T47D (cell line): Measurements from ENCODE around the gene AKAP8L.

Experiments
- DNase-seq, 2 experiments: peaks; one replicate each; pipeline versions ENCODE4 v3.0.0 to v3.0.0-alpha.2; 2011 to 2012; ENCODE audit warnings: low read depth in 1 of 2, low spot score in 1 of 2
- JUND ChIP-seq: IDR thresholded peaks from 2 replicates; pipeline ENCODE4 v1.6.1; 2012; ENCODE audit warnings: low read depth
- in situ Hi-C: cut with HindIII; loops from 2 replicates; pipeline ENCODE4 v1.10.0; 2016; ENCODE audit warnings: low sequenced_read_pairs, low pct_unique_long_range_greater_than_20kb

The AKAP8L gene

DNA sequence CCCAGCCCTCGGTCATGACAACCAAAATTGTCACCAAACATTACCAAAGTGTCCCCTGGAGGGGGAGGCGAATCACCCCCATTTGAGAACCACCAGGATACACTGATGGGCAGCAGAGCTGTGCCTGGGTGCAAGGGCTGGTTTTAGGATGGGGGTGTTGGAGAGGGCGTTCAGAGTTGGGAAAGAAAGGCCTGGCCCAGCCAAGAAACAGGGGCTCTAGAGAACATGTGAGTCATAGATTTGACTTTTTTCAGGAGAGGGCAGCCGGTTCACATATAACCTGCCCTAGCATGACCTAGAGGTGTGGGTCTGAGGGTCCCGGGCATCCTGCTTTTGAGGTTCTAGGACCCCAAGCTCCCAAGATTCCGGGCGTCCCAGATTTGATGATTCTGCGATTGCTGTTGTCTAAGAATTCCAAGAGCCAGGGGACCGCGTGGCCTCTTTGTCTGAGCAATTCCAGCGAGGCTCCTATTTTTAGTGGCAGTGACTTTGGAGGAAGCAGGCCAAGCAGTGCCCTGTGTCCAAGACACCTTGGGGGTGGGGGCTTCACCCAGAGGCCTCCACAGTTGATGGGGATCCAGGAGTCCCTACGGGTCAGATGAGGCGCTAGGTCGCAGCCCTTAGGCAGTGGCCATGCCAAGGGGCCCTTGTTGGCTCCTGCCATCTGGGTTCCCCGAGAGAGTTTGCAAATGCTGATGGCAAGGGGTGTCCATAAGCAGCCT lies 25.9 kb upstream of the AKAP8L start:
- no peak for TF ChIP-seq JUND
- DNase-seq: no peak
- in situ Hi-C loops: no loop called here

- DNase-seq: no peak
- no peak for TF ChIP-seq JUND
- in situ Hi-C loops: no loop called here
Observed at GRCh38 chr19:15443838-15444237, 25.1 kb upstream of the AKAP8L start.

- in situ Hi-C loops: no loop called here
- no peak for TF ChIP-seq JUND
- no peak for DNase-seq
Observed at GRCh38 chr19:15443325-15443724, 24.5 kb upstream of the AKAP8L start.

DNA sequence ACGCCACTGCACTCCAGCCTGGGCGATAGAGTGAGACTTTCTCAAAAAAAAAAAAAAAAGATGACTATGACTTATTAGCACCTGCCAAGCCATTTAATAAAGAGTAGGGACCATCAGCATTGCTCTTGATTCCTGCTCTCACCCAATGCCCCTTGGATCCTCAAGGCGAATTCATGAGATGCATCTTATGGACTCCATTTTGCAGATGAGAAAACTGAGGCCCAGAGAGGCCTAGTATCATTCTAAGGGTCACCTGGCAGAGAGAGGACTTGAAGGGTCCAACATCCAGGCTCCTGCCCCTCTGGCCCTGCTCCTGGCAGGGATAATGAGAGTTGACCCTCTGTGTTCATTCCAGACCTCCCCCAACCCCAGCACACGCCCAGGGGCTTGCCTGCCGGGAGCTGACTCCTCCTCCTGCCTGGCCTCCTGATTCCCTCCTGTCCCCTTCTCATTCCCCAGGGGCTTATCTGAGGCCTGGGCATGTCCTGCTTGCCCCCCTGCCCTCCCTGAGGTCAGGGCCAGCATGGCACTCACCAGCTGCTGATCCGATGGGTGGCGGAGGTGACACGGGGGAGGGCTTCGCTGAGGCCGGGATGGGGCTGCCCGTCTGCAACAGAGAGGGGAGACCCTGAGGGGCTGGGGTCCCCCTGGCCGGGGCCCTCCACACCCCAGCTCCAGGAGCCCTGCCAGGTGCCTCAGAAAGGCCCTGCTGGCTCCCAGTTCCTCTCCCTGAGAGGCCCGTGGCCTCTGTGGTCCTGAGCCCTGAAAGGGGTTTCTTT lies 23.5 kb upstream of the AKAP8L start:
- DNase-seq: no peak
- no peak for TF ChIP-seq JUND
- in situ Hi-C loops: no loop called here

- DNase-seq: peak in 1 of 2 experiments; percentile 24
- in situ Hi-C loops: no loop called here
- TF ChIP-seq JUND: no peak
Observed at GRCh38 chr19:15441317-15441716, 22.5 kb upstream of the AKAP8L start.

DNA sequence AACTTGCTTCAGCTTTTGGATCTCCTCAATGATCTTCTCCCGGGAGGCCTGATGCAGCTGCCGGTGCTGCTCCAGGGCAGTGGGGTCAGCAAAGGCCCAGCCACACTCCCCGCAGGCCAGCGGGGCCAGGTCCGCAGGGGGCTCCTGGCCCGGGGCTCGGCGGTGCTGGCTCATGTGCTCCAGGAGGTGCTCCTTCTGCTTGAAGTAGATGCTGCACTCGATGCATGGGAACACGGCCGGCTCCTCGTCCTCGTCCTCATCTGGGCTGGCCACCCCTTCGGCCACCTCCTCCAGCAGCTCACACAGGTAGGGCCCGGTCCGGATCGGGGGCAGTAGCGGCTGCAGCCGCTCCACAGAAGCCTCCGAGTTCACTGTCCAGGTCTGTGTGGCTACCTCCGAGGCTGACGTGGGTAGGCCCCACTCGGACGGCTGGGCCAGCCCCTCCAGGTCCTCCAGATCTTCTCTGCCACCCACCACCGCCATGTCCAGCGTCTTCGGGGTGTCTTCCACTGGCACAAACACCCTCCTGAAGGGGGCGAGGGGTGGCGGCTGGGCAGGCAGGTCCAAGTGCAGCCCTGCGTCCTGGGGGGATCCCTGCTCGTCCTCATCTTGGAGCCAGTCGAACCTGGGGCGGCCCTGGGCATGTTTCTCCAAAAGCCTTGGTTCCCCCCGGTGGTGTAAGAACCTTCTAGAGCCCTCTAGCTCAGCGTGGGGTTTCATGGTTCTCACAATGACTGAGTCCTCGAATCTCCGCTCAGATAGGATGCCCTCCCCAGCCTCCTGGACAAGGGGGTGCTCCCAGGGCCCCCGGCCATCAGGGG lies 21.2 kb upstream of the AKAP8L start:
- no peak for TF ChIP-seq JUND
- in situ Hi-C loops: no loop called here
- no peak for DNase-seq

DNA sequence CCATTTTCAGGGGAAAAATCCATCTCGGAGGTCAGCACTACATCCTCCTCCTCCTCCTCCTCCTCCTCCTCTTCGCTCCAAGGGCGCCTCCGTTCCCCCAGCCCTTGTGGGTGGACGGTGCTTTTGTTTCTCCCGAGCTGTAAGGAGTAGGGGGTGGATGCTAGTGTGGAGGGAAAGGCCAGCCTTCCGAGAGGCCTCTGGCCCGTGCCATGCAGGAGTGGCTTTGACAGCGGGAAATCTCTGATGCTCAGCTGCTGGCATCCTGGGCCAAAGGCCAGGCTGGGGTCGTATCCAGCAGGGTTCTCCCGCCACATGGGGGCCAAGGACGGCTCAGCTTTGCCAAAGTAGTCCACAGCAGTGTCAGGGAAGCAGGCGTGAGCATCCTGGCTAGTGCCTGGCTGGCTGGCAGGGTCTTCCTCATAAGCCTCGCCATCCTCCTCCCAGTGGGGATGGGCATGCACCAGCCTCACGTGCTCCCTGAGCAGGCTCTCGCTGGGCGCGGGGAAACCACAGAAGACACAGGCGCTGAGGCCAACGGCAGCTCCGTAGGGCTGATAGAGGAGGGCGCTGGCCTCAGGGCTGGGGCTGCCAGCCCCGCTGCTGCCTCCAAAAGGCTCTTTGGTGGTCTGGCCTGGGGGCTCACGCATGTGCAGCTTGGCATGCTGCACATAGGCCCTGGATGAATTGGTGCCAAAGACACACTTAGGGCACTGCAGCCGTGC lies 20.5 kb upstream of the AKAP8L start:
- DNase-seq: no peak
- no peak for TF ChIP-seq JUND
- in situ Hi-C loops: no loop called here

DNA sequence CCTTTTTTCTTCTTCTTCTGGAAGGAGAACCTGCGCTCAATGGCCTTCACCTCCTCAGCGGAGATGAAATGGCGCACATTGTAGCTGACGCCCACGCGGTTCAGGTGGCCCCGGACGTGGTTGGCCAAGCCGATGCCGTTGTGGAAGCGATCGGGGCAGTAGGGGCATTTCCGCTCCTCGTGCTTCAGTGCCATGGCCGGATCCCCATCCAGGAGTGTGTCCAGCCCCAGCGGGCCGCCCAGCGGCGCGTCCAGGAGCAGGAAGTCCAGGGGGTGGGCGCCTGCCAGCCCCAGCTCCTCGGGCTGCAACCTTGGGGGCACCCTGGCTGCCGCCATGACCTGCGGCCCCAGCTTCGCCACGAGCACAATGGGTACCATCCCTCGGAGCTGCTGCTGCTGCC lies 19.8 kb upstream of the AKAP8L start:
- TF ChIP-seq JUND: no peak
- DNase-seq: no peak
- in situ Hi-C loops: no loop called here

GRCh38 chr19:15438124-15438496 lies 19.3 kb upstream of the AKAP8L start:
- no peak for TF ChIP-seq JUND
- in situ Hi-C loops: no loop called here
- peak; percentile 77 to 80 for DNase-seq

DNA sequence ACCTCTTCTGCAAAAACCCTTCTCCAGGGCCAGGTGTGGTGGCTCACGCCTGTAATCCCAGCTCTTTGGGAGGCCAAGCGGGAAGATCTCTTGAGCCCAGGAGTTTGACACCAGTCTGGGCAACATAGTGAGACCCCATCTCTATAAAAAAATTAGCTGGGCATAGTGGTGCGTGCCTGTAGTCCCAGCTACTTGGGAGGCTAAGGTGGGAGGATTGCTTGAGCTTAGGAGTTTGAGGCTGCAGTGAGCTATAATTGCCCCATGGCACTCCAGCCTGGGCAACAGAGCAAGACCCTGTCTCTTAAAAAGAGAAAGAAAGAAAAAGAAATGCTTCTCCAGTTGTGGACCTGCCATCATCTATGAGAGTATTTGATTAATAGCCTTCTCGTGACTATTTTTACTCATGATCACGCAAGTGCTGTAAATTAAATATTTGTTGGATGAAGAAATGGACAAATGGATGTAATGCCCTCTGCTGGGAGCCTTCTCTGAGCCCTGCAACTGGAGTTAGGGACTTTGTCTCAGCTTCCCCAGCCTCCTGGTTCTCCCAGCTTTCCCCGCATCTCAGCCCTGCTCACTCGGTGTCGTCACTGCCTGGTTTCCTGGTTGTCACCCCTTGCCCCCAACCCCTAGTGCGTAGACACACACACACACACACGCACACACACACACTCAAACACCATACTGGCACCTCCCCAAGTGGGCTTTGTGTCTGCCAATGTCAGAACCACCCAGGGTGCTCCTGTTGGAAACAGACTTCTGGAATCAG lies 18.8 kb upstream of the AKAP8L start:
- DNase-seq: peak; percentile 44 to 84
- in situ Hi-C loops: no loop called here
- TF ChIP-seq JUND: no peak

- in situ Hi-C loops: no loop called here
- DNase-seq: no peak
- no peak for TF ChIP-seq JUND
Observed at GRCh38 chr19:15436826-15437110, 18.0 kb upstream of the AKAP8L start.
